ENCODE measurements around the gene LYPD6. TPM values are rescaled to one million over a fixed set of nuclear protein-coding genes. Genes with fewer than 3 reads are reported as not detected.

LYPD6 gene
- total RNA-seq, 1 donor = under 0.01 TPM

DNA sequence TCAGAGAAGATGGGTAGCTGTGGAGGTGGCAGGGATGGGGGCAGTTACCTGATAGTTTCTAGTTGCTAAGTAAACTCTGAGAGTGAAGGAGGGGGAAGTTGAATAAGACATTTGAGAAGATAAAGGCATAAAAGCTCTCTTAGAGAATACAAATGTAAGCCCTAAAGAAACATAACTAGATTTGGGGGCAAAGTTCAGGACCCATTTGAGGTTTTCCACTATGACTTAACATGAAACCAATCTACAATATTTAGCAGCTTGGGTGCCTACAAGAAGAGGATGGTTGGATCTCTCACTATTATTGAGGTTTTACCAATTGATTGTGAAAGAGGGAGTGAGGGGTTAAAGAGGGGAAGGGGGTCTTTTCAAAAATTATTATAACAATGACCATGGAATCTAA, 34.4 kb upstream of the LYPD6 start:
- Histone ChIP-seq H3K27ac (ENCODE audit: low read depth, low read length) (no peak overlapping the region), H3K4me3 (ENCODE audit: insufficient read depth, low read length) (no peak overlapping the region), H3K4me1 (ENCODE audit: insufficient read depth, low read length) (no peaks in the 10 kb centered on the region), H3K4me2 (ENCODE audit: insufficient read depth, low read length) (no peak overlapping the region), H3K9me3 (ENCODE audit: low read depth, low read length) (no peaks in the 10 kb centered on the region), H4K20me1 (ENCODE audit: insufficient read depth, low read length) (no peaks in the 10 kb centered on the region), H3K79me2 (ENCODE audit: insufficient read depth, low read length) (no peaks in the 10 kb centered on the region), H3K27me3 (ENCODE audit: insufficient read depth, low read length) (no peaks in the 10 kb centered on the region), H3K36me3 (ENCODE audit: insufficient read depth, low read length) (no peaks in the 10 kb centered on the region), H2AFZ (ENCODE audit: low read length) (no peak overlapping the region)
- no peak for TF ChIP-seq CTCF (IDR thresholded peaks at IDR 0.05; ENCODE audit: extremely low read depth, low read depth, low read length)
- no peak for DNase-seq (ENCODE audit: insufficient read length, low spot score, missing footprints)

- Histone ChIP-seq H4K20me1 (ENCODE audit: insufficient read depth, low read length) (no peaks in the 10 kb centered on the region), H3K4me2 (ENCODE audit: insufficient read depth, low read length) (no peak overlapping the region), H3K4me3 (ENCODE audit: insufficient read depth, low read length) (no peak overlapping the region), H3K9me3 (ENCODE audit: low read depth, low read length) (no peaks in the 10 kb centered on the region), H3K27ac (ENCODE audit: low read depth, low read length) (no peak overlapping the region), H2AFZ (ENCODE audit: low read length) (no peak overlapping the region), H3K79me2 (ENCODE audit: insufficient read depth, low read length) (no peaks in the 10 kb centered on the region), H3K4me1 (ENCODE audit: insufficient read depth, low read length) (no peaks in the 10 kb centered on the region), H3K27me3 (ENCODE audit: insufficient read depth, low read length) (no peaks in the 10 kb centered on the region), H3K36me3 (ENCODE audit: insufficient read depth, low read length) (no peaks in the 10 kb centered on the region)
- TF ChIP-seq CTCF (IDR thresholded peaks at IDR 0.05; ENCODE audit: extremely low read depth, low read depth, low read length) = no peak
- no peak for DNase-seq (ENCODE audit: insufficient read length, low spot score, missing footprints)
Observed at GRCh38 chr2:149307014-149307413, 23.4 kb upstream of the LYPD6 start.

DNA sequence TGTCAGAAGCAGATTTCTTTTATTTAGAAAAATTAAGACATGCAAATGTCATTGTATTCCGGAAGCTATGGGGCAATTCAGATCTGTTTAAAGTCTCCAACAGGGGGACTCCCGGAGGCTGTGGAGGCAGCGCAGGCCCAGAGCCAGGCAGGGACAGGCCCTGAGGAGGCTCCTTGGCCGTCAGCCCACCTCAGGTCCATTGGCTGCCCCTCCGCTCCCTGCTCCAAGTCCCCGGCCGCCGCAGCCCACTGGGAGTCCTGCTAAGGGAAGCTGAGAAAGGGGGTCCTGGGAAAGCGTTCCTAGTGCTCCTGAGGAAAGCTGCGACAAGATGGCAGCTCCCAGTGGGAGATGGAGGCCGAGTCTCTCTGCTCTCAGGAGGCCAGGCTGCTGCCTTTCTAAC, 20.0 kb upstream of the LYPD6 start:
- H2AFZ ChIP-seq (ENCODE audit: low read length) = no peak overlapping the region
- no peaks in the 10 kb centered on the region for H3K9me3 ChIP-seq (ENCODE audit: low read depth, low read length)
- DNase-seq (ENCODE audit: insufficient read length, low spot score, missing footprints) = no peak
- H3K4me3 ChIP-seq (ENCODE audit: insufficient read depth, low read length) = no peak overlapping the region
- TF ChIP-seq CTCF (IDR thresholded peaks at IDR 0.05; ENCODE audit: extremely low read depth, low read depth, low read length) = no peak
- no peaks in the 10 kb centered on the region for H3K79me2 ChIP-seq (ENCODE audit: insufficient read depth, low read length)
- no peaks in the 10 kb centered on the region for H4K20me1 ChIP-seq (ENCODE audit: insufficient read depth, low read length)
- H3K27ac ChIP-seq (ENCODE audit: low read depth, low read length) = no peak overlapping the region
- H3K4me2 ChIP-seq (ENCODE audit: insufficient read depth, low read length) = no peak overlapping the region
- no peaks in the 10 kb centered on the region for H3K4me1 ChIP-seq (ENCODE audit: insufficient read depth, low read length)
- H3K36me3 ChIP-seq (ENCODE audit: insufficient read depth, low read length) = no peaks in the 10 kb centered on the region
- no peaks in the 10 kb centered on the region for H3K27me3 ChIP-seq (ENCODE audit: insufficient read depth, low read length)

- no peaks in the 10 kb centered on the region for H3K9me3 ChIP-seq (ENCODE audit: low read depth, low read length)
- no peak overlapping the region for H3K4me3 ChIP-seq (ENCODE audit: insufficient read depth, low read length)
- H3K36me3 ChIP-seq (ENCODE audit: insufficient read depth, low read length) = no peaks in the 10 kb centered on the region
- H3K27me3 ChIP-seq (ENCODE audit: insufficient read depth, low read length) = no peaks in the 10 kb centered on the region
- DNase-seq (ENCODE audit: insufficient read length, low spot score, missing footprints) = no peak
- H3K4me2 ChIP-seq (ENCODE audit: insufficient read depth, low read length) = no peak overlapping the region
- H3K4me1 ChIP-seq (ENCODE audit: insufficient read depth, low read length) = no peaks in the 10 kb centered on the region
- no peaks in the 10 kb centered on the region for H4K20me1 ChIP-seq (ENCODE audit: insufficient read depth, low read length)
- no peak for TF ChIP-seq CTCF (IDR thresholded peaks at IDR 0.05; ENCODE audit: extremely low read depth, low read depth, low read length)
- no peaks in the 10 kb centered on the region for H3K79me2 ChIP-seq (ENCODE audit: insufficient read depth, low read length)
- no peak overlapping the region for H3K27ac ChIP-seq (ENCODE audit: low read depth, low read length)
- no peak overlapping the region for H2AFZ ChIP-seq (ENCODE audit: low read length)
Observed at GRCh38 chr2:149312039-149312438, 18.3 kb upstream of the LYPD6 start.
